Epithelial cell of esophagus (primary cell): Measurements from ENCODE around the gene SND1.

Experiments
- DNase-seq: peaks from one replicate; pipeline ENCODE4 v3.0.0; 2010; ENCODE audit warnings: low read depth
- H3K4me3 ChIP-seq: 2 replicates; pipeline ENCODE4 v1.5.1; 2011; ENCODE audit warnings: mild to moderate bottlenecking, low read length, control low read depth
- CTCF ChIP-seq: IDR thresholded peaks from 2 replicates; pipeline ENCODE4 v1.5.1; 2011; ENCODE audit warnings: low read depth, mild to moderate bottlenecking, low read length, control low read depth, inconsistent platforms; ENCODE audit not compliant: insufficient read depth; ENCODE audit errors: missing control alignments

Gene SND1

GRCh38 chr7:127650847-127651555 is 993 bp upstream of the SND1 start:
- no peak for DNase-seq
- TF ChIP-seq CTCF = no peak
- peak overlapping the region; percentile 93 for H3K4me3 ChIP-seq

GRCh38 chr7:127652333-127653248 is 597 bp downstream of the SND1 start:
- DNase-seq = peak; percentile 37
- no peak for TF ChIP-seq CTCF
- peak overlapping the region; percentile 93 for H3K4me3 ChIP-seq

- no peak for DNase-seq
- no peak for TF ChIP-seq CTCF
- peak overlapping the region; percentile 93 for H3K4me3 ChIP-seq
Observed at GRCh38 chr7:127653396-127653795, 1.4 kb downstream of the SND1 start.

GRCh38 chr7:127654404-127655394 is 2.7 kb downstream of the SND1 start:
- no peak overlapping the region for H3K4me3 ChIP-seq
- peak; percentile 19 for DNase-seq
- no peak for TF ChIP-seq CTCF

- H3K4me3 ChIP-seq = no peak overlapping the region
- no peak for TF ChIP-seq CTCF
- DNase-seq = no peak
Observed at GRCh38 chr7:127655720-127656119, 3.7 kb downstream of the SND1 start.

GRCh38 chr7:127657500-127657899 is 5.5 kb downstream of the SND1 start:
- TF ChIP-seq CTCF = no peak
- no peak for DNase-seq

More at GRCh38 chr7:127657500-127657899, 5.5 kb downstream of the SND1 start:
- H3K4me3 ChIP-seq = no peak overlapping the region
